GM19099 (cell line): ENCODE results near the gene IQCH.

Source experiments
- POLR2A ChIP-seq: IDR thresholded peaks from 3 replicates; pipeline ENCODE4 v1.6.1; 2011; ENCODE audit warnings: low read depth; ENCODE audit not compliant: insufficient read length; ENCODE audit errors: extremely low read depth

Gene IQCH

DNA sequence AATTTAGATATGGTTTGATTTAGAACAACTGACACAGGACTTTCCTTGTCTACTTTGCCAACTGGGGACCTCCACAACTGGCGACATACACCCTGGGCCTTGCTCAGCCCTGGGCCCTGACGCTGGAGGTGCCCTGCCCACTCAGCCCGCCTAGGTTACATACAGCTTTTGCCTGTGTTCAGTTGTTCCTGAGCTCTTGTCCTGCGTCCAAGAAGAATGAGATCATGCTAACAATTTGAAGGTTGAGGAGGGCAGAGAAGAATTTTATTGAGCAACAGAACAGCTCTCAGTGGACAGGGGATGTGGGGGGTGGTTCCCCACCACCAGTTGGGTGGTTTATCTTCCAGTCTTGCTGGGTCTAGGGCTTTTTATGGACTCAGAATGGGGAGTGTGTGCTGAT, 67.9 kb downstream of the IQCH start:
- TF ChIP-seq POLR2A = no peak

DNA sequence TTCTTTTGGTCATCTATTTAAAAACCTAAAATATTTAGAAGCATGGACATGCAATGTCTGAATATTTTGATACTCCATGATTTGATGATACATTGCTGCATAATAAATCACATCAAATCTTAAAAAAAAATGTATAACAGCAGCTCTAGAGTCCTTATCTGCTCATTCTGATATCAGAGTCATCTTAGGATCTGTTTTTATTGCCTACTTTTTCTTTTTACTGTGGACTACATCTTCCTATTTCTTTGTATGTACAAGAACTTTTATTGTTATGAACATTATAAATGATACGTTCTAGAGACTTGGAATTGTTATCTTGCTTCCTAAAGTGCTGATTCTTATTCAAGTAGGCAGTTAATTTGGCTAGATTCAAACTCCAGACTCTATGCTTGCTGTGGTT, 72.7 kb downstream of the IQCH start:
- TF ChIP-seq POLR2A = no peak

DNA sequence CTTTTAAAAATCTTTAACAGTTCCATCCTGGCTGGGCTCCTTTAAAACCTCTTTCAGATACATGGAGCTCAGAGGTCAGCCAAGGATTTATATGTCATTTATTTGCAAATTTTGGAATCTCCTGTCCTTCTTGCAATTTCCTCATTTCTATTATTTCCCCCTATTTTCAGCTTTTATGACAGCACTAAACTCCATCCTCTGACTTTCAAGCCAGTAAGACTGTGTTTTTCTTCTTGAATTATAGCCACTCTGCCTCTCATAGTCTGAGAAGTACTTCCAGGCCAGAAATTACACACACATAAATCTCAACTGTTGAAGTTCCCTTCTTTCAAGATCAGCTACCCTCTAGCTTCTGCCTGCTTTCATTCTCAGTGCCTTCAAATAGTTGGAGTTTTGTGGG, 73.2 kb downstream of the IQCH start:
- TF ChIP-seq POLR2A = no peak

DNA sequence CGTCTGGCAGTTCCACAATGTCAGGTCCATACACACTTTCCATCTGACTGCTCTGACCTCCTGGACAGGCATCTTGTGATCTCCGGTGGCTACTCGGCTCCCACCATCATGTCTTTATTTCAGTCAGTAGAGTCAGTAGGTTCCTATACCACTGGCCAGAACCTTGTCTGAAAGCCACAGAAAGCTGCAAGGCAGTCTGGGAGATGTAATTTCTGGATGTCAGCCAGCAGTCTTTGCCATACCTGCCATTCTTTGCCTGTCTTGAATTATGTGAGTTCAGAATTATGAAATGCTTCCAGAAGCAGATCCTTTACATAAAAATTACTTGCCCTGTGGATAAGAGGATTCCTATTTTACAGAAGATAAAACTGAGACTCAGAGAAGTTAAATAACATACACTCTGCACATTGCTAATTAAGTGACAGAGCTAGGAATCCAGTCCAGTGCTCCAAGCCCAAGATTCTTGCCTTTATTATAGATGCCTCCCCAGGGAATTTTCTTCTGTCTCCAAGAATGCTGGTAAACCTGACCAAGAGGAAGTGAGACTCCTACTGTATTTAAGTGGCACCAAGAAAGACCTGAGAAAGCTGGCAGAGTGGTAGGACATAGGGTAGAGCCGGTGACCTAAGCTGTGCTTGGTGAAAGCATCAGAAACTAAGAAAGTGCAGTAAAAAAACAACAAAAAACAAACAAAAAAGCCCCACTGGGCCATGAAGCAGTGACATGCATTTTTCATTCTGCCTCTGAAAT, 75.6 kb downstream of the IQCH start:
- no peak for TF ChIP-seq POLR2A

DNA sequence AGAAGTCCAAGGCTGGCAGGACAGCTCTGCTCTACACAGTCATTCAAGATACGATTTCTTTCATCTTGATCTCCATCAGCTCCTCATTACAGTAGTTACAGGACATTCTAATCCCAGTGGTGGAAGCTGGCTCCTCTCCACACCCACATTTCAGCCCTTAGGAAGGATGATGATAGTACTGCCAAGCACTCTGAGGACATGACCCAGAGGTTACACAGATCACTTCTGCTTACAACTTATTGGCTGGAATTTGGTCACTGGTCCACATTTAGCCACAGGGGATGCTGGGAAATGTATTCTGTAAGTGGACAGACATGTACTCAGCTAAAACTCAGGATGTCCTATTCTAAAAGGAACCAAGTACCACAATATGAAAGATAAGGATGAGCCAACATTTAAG, 77.1 kb downstream of the IQCH start:
- no peak for TF ChIP-seq POLR2A

DNA sequence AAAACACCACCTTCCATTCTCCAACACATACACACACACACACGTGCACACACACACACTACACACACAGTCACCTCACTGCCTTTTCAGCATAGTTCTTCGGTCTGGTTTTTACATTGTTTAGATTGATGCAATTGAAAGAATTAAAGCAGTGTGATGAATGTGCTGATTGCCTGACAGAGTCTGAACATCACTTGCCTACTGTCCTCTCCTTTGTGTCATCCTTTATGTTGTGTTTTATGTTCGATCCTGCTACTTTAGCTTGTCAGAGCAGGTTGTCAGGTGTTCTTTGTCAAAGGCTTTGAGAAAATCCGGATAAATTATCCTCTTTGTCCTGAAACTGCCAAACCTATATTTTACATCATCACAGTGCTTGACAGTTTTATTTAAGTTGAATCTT, 80.4 kb downstream of the IQCH start:
- TF ChIP-seq POLR2A = no peak

DNA sequence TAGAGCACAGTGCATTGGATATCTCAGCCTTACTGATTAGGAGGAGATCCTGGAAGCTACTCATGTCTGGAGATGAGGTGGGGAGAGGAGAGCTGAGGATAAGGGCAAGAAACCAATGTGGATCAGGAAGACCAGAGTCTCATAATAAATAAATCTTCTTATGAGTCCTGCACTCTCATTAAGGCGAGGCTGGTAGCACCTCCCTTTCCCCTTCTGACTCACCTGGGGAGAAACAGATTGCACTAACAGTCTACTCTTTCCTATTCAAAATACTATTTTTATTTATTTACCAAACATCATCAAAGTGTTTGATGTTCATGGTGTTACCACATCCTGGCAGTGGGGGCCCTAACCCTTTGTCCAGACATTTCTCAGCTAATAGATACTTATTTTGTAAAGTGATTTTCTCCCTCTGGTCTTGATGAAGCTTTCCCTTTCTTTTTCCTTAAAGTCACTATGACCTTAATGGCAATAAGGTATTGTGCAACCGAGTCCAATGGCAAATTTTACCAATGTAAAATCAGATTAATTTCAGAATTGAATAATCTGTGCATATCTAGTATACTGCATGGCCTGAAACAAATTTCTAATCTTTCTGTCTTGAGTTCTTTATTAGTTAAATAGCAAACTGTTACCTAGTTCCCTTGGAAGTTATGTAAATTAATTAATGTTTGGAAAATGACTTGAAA, 81.1 kb downstream of the IQCH start:
- TF ChIP-seq POLR2A = no peak

DNA sequence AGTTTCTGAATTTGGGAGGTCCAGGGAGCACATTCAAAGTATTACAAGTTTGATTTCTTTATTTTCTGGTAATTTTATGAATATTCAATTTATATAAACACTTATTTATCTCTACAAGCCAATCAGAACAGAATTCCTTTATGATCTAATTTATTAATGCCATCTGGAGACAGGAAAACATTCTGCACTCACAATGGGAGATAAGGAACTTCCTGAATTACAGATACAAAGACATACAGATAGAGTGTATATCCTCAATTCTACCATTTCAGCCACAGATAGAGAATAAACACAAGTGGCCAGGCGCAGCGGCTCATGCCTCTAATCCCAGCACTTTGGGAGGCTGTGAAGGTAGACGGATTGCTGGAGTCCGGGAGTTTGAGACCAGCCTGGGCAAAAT, 86.0 kb downstream of the IQCH start:
- TF ChIP-seq POLR2A = no peak

DNA sequence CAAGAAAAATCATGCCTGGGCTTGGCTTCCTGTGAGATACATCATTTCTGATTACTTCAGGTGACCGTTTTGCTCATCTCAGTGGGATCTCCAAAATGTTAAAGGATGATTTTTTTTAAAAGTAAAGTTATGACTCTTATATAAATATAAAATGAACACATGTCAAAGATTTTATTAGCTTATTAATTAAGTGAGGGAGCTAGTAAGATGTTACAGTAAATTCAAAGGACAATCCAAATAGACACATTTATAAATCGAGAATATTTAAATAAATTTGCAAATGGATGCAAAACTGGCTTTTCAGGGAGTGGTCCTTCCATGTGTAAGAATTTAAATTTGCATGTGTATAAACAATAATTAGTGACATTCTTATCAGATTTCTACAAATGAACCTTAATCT, 87.0 kb downstream of the IQCH start:
- no peak for TF ChIP-seq POLR2A

DNA sequence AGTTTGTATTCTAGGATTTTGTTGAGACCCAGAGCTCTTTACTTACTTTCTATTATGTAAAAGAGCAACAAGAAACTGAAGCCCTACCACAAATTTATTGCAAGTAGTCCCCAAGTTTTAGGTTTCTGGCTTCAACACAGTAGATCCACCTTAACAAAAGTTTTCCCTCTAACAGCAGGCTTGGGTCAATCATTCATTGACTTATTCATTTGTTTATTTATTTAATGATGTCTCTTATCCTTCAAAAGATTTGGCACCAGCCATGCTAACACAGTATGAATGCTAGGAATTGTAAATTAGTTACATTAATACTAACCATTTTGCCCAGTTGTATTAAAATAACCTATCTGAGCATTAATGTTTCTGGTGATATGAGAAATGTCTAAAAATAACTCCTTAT, 88.6 kb downstream of the IQCH start:
- TF ChIP-seq POLR2A = no peak

DNA sequence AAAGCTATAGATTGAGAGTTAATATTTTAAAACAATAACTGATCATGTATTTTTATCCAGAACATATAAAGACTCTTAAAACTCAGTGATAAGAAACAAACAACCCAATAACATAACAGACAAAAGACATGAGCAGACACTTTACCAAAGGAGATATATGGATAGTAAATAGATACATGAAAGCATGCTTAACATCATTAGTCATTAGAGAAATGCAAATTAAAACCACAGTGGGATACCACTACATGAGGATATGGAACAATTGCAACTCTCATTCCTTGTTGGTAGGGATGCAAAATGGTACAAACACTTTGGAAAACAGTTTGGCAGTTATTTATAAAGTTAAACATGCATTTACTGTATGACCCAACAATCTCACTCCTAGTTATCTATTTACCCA, 95.0 kb downstream of the IQCH start:
- no peak for TF ChIP-seq POLR2A

DNA sequence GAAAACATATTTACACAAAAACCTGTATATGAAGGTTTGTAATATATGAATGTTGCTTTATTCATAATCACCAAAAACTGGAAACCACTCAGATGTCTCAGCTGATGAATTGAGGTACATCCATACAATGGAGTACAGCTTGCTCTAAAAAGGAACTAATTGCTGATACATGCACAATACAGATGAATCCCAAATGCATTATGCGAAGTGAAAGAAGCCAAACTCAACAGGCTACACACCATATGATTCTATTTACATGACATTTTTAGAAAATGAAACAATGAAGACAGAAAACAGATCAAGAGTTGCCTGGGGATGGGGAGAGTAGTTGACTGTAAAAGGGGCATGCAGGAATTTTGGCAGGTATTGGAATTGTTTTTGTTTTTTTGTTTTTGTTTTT, 95.5 kb downstream of the IQCH start:
- no peak for TF ChIP-seq POLR2A

DNA sequence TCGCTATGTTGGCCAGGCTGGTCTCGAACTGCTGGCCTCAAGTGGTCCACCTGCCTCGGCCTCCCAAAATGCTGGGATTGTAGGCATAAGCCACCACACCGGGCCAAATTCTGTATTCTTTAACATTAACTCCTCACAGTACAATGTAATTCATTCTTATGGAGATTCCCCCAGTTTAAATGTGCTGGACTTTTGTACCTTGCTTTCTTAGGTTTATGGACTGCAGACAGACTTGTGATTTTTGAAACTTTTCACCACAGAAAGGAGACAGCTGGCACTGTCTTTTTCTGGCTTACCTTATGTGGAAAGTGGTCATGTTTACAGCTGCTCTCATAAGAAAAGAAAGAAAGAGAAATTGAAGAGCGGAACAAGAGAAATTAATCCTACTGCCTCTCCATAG, 103.8 kb downstream of the IQCH start:
- TF ChIP-seq POLR2A = no peak

DNA sequence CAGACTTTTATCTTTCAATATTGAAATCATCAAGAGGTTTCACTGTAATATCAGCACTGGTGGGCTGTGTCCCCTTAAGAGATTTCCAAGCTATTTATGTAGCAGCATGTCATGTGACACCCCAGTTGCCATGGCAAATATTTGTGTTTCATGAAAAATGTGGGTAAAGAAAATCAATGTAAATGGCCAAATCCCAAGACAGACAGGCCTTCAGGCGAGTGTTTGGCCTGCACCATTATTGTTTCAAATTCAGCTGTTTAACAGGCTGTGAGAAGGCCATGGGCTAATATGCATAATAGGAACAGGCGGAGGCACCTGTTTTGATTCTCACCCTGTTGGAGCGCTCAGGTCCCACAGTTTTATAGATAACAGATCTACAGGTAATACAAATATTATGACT, 104.2 kb downstream of the IQCH start:
- TF ChIP-seq POLR2A = no peak

DNA sequence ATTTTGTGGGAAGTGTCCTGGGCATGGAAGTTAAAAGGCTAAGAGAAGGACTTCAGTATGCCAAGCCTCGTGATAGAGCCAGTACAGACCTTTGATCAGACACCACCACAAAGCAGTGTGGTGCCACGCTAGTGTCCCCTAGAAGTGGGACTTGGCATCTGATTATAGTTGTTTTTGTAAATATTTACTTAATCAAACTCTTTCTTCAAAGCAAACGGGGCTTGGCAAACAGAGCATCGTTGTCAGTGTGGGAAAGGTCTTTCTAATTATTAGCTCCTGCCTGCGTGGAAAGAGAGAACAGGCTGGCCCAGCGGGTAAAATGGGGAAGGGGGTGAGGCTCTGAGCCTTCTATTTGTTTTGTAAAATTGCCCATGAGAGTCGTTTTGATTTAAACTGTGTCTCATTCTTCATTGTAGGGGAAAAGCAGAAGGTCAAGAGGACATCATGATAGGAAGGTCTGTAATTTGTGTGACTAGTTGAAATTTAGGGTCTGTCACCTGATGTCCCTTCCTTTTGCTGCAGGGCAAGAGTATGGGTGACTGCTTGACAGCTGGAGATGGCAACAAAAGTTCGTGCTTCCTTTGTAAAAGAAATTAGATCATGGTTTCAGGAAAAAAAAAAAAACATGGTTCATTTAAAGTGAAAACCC, 105.0 kb downstream of the IQCH start:
- TF ChIP-seq POLR2A = no peak

DNA sequence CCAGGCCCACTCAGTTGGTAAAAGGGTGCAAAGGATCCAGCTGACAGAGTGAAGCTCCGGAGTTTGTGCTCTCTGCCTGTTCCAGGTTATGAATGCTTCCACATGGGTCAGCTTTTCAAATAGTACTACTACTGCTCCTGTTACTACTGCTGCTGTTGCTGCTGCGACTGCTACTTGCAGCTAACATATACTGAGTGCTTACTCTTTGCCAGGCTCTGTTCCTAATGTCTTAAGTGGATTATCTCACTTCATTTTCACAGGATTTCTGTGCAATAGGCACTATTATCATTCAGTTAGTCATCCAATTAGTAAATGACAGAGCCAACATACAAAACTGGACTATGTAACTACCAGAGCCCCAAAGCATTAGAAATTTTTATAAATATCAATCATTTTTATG, 106.5 kb downstream of the IQCH start:
- TF ChIP-seq POLR2A = no peak
